Measurements from ENCODE around the gene C11orf68.

GRCh38 chr11:65873318-65874156 lies 45.3 kb downstream of the C11orf68 start:
- TF ChIP-seq CTCF (conservative IDR thresholded peaks at IDR 0.05) (no peak), EZH2 (IDR thresholded peaks at IDR 0.05; ENCODE audit: low read depth) (no peak)
